ENCODE data around the gene SEMA7A. TPM values are rescaled to one million over a fixed set of nuclear protein-coding genes. Genes with fewer than 3 reads are reported as not detected.

SEMA7A gene
- total and polyA plus RNA-seq, 2 of the 4 experiments (the other 2 are of a cell fraction), result 30.5 to 87.3 TPM

DNA sequence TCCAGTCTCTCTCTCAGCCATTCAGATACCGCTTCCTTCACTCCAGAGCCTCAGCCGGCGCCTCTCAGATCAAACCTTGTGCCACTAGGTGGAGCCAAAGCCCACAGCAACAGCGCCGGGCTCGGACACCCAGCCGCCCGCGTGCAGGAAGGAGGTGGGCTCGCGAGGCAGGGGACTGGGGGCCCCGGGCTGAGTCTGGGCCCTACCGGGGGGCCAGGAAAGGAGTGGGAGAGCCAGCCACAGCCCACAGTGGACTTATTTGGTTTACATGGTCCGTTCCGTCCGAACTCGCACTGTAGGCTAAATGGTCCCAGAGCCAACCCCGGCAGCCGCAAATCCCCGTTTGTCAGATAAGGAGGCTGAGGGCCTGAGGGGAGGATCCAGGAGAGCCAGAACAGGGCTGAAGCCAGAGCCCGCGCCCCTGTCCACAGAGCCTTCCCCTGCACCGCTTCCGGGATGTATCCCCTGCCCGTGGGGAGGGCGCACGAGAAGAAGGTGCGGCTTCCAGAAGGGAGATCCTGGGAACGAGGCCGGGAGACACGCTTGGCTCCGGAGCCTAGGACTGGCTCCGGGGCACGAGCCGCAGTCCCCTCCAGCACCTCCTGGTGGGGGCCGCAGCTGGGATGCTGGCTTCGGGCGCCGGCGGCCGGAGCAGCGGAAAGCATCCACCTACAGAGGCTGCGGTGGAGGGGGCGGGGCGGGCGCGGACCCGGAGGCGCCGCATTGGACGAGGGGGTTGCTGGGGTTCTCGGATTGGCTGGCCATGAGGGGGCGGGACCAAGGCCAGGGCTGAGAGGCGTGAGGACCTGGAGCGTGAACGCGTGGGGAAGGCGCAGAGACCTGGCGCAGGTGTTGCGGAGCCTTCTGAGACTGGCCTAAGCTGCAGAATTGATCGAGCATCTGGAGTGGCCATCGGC, 59.8 kb downstream of the SEMA7A start (continued):
- TF ChIP-seq, protein P1, sequence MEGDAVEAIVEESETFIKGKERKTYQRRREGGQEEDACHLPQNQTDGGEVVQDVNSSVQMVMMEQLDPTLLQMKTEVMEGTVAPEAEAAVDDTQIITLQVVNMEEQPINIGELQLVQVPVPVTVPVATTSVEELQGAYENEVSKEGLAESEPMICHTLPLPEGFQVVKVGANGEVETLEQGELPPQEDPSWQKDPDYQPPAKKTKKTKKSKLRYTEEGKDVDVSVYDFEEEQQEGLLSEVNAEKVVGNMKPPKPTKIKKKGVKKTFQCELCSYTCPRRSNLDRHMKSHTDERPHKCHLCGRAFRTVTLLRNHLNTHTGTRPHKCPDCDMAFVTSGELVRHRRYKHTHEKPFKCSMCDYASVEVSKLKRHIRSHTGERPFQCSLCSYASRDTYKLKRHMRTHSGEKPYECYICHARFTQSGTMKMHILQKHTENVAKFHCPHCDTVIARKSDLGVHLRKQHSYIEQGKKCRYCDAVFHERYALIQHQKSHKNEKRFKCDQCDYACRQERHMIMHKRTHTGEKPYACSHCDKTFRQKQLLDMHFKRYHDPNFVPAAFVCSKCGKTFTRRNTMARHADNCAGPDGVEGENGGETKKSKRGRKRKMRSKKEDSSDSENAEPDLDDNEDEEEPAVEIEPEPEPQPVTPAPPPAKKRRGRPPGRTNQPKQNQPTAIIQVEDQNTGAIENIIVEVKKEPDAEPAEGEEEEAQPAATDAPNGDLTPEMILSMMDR (conservative IDR thresholded peaks at IDR 0.05; ENCODE audit: low read depth, low read length), result peak; percentile 92
- TF ChIP-seq MXI1 (IDR thresholded peaks at IDR 0.05; ENCODE audit: borderline replicate concordance, low read depth, low read length) (peak; percentile 49; the same call in 1 of the 2 replicates), CHD1 (IDR thresholded peaks at IDR 0.05; ENCODE audit: low read depth, low read length) (no peak)
